HEK293 (cell line): Measurements from ENCODE around the gene TBC1D14.

Source experiments
- CTCF ChIA-PET: fragments of 350-600 bp; formaldehyde crosslinking; extraction: SDS; loops from one replicate; lab custom pipeline; 2021; ENCODE audit warnings: antibody characterized with exemption; lab: Yijun Ruan, JAX
- POLR2A ChIA-PET: fragments of 300-600 bp; formaldehyde crosslinking; extraction: SDS; loops from one replicate; lab custom pipeline; 2020; ENCODE audit warnings: antibody characterized with exemption, inconsistent platforms; lab: Yijun Ruan, JAX
- H3K27ac ChIP-seq: fragments of 200-500 bp; sonication (Bioruptor generic); 2 replicates; pipeline ENCODE4 v1.5.1; 2014; ENCODE audit warnings: low read depth, low read length, control low read depth, inconsistent platforms; ENCODE audit errors: extremely low read depth
- H3K36me3 ChIP-seq, 2 experiments: fragments of 200-500 bp in 1 of 2; sonication (Bioruptor generic) in 1 of 2; 1 replicate in 1 of 2; 2 replicates in 1 of 2; pipeline ENCODE4 v1.5.1; 2014 to 2017; ENCODE audit warnings: inconsistent platforms in 2 of 2, low read length in 2 of 2; ENCODE audit not compliant: control insufficient read depth in 2 of 2, insufficient read depth in 1 of 2
- H3K4me1 ChIP-seq: fragments of 200-500 bp; sonication (Bioruptor generic); 2 replicates; pipeline ENCODE4 v1.5.1; 2014; ENCODE audit warnings: mild to moderate bottlenecking, low read length, inconsistent platforms; ENCODE audit not compliant: control insufficient read depth, insufficient read depth
- H3K4me3 ChIP-seq: 2 replicates; pipeline ENCODE4 v1.5.1; 2011; ENCODE audit warnings: low read depth, mild to moderate bottlenecking, control low read depth, low read length, moderate library complexity
- H3K9me3 ChIP-seq: fragments of 200-500 bp; sonication (Bioruptor generic); 2 replicates; pipeline ENCODE4 v1.5.1; 2014; ENCODE audit warnings: low read depth, low read length, inconsistent platforms; ENCODE audit not compliant: control insufficient read depth, insufficient read depth
- HOXC10 ChIP-seq: sonication (generic); formaldehyde crosslinking; IDR thresholded peaks from 2 replicates; pipeline ENCODE4 v1.8.1; 2023; ENCODE audit warnings: mild to moderate bottlenecking, missing genetic modification reagents
- MYNN ChIP-seq: fragments of 450-650 bp; formaldehyde crosslinking; IDR thresholded peaks from 2 replicates; pipeline ENCODE4 v1.5.1; 2016; ENCODE audit warnings: missing biosample characterization, missing genetic modification characterization, borderline replicate concordance
- OSR2 ChIP-seq: fragments of 450-650 bp; formaldehyde crosslinking; IDR thresholded peaks from 2 replicates; pipeline ENCODE4 v1.5.1; 2016; ENCODE audit warnings: missing biosample characterization, missing genetic modification characterization
- SETDB1 ChIP-seq: IDR thresholded peaks from one replicate; pipeline ENCODE4 v1.6.1; 2017; ENCODE audit warnings: mild to moderate bottlenecking, low read length, moderate library complexity, mixed read lengths; ENCODE audit not compliant: insufficient read length
- SP2 ChIP-seq: fragments of 450-650 bp; formaldehyde crosslinking; IDR thresholded peaks from 2 replicates; pipeline ENCODE4 v1.5.1; 2016; ENCODE audit warnings: missing biosample characterization, missing genetic modification characterization
- ZEB2 ChIP-seq: fragments of 450-650 bp; formaldehyde crosslinking; IDR thresholded peaks from 2 replicates; pipeline ENCODE4 v1.5.1; 2016; ENCODE audit warnings: missing biosample characterization, missing genetic modification characterization
- ZFP3 ChIP-seq: fragments of 450-650 bp; formaldehyde crosslinking; IDR thresholded peaks from 2 replicates; pipeline ENCODE4 v1.5.1; 2016; ENCODE audit warnings: low read depth, missing biosample characterization, missing genetic modification characterization
- ZNF10 ChIP-seq: fragments of 450-650 bp; formaldehyde crosslinking; IDR thresholded peaks from 2 replicates; pipeline ENCODE4 v1.5.1; 2017; ENCODE audit warnings: missing biosample characterization, missing genetic modification characterization
- ZNF184 ChIP-seq: fragments of 450-650 bp; IDR thresholded peaks from 2 replicates; pipeline ENCODE4 v1.5.1; 2018; ENCODE audit warnings: missing biosample characterization, mild to moderate bottlenecking, missing genetic modification characterization
- ZNF202 ChIP-seq: fragments of 450-650 bp; formaldehyde crosslinking; IDR thresholded peaks from 2 replicates; pipeline ENCODE4 v1.5.1; 2016; ENCODE audit warnings: missing biosample characterization, missing genetic modification characterization, borderline replicate concordance
- ZNF558 ChIP-seq: fragments of 450-650 bp; formaldehyde crosslinking; IDR thresholded peaks from 2 replicates; pipeline ENCODE4 v1.5.1; 2016; ENCODE audit warnings: missing biosample characterization, missing genetic modification characterization
- ZNF701 ChIP-seq: fragments of 450-650 bp; formaldehyde crosslinking; IDR thresholded peaks from 2 replicates; pipeline ENCODE4 v1.5.1; 2016; ENCODE audit warnings: missing biosample characterization, missing genetic modification characterization
- TF ChIP-seq, protein P1 (sequence below): fragments of 450-650 bp; formaldehyde crosslinking; IDR thresholded peaks from 2 replicates; pipeline ENCODE4 v1.5.1; 2016; ENCODE audit warnings: missing biosample characterization, missing genetic modification characterization
- TF ChIP-seq, protein P2 (sequence below): fragments of 450-650 bp; formaldehyde crosslinking; IDR thresholded peaks from 2 replicates; pipeline ENCODE4 v1.5.1; 2016; ENCODE audit warnings: missing biosample characterization, missing genetic modification characterization
- TF ChIP-seq, protein P3 (sequence below): fragments of 450-650 bp; IDR thresholded peaks from 2 replicates; pipeline ENCODE4 v1.5.1; 2018; ENCODE audit warnings: missing biosample characterization, mild to moderate bottlenecking, missing genetic modification characterization
- TF ChIP-seq, protein P4 (sequence below): fragments of 450-650 bp; formaldehyde crosslinking; IDR thresholded peaks from 2 replicates; pipeline ENCODE4 v1.5.1; 2017; ENCODE audit warnings: missing biosample characterization, missing genetic modification characterization
- TF ChIP-seq, protein P5 (sequence below): fragments of 450-650 bp; formaldehyde crosslinking; IDR thresholded peaks from 2 replicates; pipeline ENCODE4 v1.5.1; 2016; ENCODE audit warnings: missing biosample characterization, missing genetic modification characterization
- TF ChIP-seq, protein P6 (sequence below): fragments of 450-650 bp; formaldehyde crosslinking; IDR thresholded peaks from 2 replicates; pipeline ENCODE4 v1.5.0; 2017; ENCODE audit warnings: missing biosample characterization, missing genetic modification characterization, borderline replicate concordance
- TF ChIP-seq, protein P7 (sequence below): fragments of 450-650 bp; formaldehyde crosslinking; IDR thresholded peaks from 2 replicates; pipeline ENCODE4 v1.5.1; 2016; ENCODE audit warnings: missing biosample characterization, missing genetic modification characterization

TBC1D14 gene

DNA sequence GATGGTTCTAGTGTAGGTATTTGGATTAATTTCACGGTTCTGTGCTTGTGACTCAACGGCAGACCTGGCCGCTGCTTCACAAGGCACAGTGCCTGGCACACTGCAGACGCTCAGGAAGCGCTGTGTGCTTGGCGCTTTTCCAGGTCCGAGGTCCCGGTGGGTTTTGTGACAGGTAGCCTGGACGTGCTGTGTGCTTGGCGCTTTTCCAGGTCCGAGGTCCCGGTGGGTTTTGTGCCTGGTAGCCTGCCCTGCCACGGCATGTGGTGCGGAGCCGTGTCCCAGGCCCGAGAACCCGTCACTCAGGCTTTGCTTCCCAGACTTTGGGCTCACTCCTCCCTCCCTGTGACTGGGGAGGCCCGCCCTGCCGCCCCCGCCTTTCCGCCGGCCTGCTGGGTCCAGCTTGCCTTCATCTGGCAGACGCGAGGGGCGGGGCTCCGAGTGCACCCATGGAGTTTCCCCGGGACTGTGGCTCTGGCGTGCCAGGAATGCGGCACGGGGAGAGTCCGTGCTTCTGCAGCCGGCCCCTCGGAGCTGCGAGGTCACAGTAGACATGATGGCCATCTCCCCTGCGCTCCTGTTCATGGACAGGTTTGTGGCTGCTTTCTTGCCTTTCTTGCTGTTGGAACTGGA, 44.2 kb downstream of the TBC1D14 start:
- no peaks in the 10 kb centered on the region for H3K36me3 ChIP-seq
- H3K27ac ChIP-seq = no peak overlapping the region
- no peak for TF ChIP-seq SETDB1
- no peak for TF ChIP-seq SP2 (tag by site-specific recombination)
- TF ChIP-seq, protein P1, sequence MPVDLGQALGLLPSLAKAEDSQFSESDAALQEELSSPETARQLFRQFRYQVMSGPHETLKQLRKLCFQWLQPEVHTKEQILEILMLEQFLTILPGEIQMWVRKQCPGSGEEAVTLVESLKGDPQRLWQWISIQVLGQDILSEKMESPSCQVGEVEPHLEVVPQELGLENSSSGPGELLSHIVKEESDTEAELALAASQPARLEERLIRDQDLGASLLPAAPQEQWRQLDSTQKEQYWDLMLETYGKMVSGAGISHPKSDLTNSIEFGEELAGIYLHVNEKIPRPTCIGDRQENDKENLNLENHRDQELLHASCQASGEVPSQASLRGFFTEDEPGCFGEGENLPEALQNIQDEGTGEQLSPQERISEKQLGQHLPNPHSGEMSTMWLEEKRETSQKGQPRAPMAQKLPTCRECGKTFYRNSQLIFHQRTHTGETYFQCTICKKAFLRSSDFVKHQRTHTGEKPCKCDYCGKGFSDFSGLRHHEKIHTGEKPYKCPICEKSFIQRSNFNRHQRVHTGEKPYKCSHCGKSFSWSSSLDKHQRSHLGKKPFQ = no peak
- TF ChIP-seq, protein P2, sequence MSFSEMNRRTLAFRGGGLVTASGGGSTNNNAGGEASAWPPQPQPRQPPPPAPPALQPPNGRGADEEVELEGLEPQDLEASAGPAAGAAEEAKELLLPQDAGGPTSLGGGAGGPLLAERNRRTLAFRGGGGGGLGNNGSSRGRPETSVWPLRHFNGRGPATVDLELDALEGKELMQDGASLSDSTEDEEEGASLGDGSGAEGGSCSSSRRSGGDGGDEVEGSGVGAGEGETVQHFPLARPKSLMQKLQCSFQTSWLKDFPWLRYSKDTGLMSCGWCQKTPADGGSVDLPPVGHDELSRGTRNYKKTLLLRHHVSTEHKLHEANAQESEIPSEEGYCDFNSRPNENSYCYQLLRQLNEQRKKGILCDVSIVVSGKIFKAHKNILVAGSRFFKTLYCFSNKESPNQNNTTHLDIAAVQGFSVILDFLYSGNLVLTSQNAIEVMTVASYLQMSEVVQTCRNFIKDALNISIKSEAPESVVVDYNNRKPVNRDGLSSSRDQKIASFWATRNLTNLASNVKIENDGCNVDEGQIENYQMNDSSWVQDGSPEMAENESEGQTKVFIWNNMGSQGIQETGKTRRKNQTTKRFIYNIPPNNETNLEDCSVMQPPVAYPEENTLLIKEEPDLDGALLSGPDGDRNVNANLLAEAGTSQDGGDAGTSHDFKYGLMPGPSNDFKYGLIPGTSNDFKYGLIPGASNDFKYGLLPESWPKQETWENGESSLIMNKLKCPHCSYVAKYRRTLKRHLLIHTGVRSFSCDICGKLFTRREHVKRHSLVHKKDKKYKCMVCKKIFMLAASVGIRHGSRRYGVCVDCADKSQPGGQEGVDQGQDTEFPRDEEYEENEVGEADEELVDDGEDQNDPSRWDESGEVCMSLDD (tag by site-specific recombination) = no peak
- no peak for TF ChIP-seq ZEB2 (tag by site-specific recombination)
- no peak for TF ChIP-seq MYNN (tag by site-specific recombination)
- TF ChIP-seq, protein P3, sequence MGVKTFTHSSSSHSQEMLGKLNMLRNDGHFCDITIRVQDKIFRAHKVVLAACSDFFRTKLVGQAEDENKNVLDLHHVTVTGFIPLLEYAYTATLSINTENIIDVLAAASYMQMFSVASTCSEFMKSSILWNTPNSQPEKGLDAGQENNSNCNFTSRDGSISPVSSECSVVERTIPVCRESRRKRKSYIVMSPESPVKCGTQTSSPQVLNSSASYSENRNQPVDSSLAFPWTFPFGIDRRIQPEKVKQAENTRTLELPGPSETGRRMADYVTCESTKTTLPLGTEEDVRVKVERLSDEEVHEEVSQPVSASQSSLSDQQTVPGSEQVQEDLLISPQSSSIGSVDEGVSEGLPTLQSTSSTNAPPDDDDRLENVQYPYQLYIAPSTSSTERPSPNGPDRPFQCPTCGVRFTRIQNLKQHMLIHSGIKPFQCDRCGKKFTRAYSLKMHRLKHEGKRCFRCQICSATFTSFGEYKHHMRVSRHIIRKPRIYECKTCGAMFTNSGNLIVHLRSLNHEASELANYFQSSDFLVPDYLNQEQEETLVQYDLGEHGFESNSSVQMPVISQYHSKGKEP = no peak
- no peak for TF ChIP-seq ZFP3
- POLR2A ChIA-PET = no interaction called here
- no peak overlapping the region for H3K4me3 ChIP-seq
- H3K9me3 ChIP-seq = no peaks in the 10 kb centered on the region
- no peaks in the 10 kb centered on the region for H3K4me1 ChIP-seq
- CTCF ChIA-PET = no interaction called here

DNA sequence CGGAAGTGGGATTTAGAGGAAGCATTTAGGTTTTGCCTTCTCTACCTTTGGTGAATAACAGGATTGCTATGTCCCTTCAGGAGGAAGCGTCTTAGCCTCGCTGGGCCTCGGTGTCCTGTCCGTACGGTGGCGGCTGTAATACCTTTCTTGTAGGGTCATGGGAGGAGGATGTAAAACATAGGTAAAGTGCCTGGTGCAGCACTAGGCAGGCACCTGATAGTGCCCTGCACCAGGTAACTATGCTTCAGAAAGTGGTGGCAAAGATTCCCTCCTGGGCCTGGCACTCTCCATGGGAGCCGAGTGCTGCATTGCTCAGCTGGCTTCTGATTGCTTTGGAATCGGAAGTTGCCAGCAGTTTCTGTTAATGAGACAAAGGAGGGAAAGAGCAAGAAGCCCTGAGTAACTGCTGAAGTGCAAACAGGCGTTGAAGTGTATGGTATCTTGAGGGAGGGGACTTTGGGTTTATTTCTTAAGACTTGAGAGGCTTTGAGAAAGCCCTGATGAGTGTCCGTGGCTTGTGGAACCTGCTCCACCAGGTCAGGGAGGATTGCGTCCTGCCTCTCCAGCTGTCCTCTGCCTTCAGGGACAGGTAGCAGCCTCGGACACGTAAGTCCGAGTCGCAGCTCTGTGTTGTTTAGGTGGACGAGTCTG, 45.8 kb downstream of the TBC1D14 start:
- Histone ChIP-seq H3K9me3 (no peaks in the 10 kb centered on the region), H3K36me3 (no peaks in the 10 kb centered on the region), H3K4me1 (no peaks in the 10 kb centered on the region), H3K4me3 (no peak overlapping the region), H3K27ac (no peak overlapping the region)
- no peak for TF ChIP-seq ZNF558
- TF ChIP-seq OSR2 (tag by site-specific recombination) = no peak
- TF ChIP-seq, protein P4, sequence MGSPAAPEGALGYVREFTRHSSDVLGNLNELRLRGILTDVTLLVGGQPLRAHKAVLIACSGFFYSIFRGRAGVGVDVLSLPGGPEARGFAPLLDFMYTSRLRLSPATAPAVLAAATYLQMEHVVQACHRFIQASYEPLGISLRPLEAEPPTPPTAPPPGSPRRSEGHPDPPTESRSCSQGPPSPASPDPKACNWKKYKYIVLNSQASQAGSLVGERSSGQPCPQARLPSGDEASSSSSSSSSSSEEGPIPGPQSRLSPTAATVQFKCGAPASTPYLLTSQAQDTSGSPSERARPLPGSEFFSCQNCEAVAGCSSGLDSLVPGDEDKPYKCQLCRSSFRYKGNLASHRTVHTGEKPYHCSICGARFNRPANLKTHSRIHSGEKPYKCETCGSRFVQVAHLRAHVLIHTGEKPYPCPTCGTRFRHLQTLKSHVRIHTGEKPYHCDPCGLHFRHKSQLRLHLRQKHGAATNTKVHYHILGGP (tag by site-specific recombination) = no peak
- ChIA-PET CTCF (interaction anchor here (0.6 to 1.1 kb wide), 2 partner anchors 47 to 146 kb away, joined by 3 to 4 read pairs; no protein-coding TSS in a partner anchor), POLR2A (no interaction called here)

DNA sequence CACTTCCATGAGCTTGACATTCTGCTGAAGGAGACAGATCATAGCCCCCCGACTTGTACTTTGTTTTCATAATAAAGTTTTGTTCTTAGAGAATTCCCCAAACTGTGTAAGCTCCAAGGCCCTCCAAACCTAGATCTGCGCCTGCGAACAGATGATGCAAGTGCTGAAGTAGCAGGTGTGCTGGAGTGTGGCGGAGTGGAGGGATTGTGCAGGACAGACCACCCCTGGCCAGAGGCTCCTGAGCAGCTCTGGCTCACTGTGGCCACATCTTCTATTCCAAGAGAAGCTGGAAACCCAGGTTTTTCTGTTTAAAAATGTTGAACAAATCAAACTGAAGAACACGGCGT, 46.4 kb downstream of the TBC1D14 start:
- Histone ChIP-seq H3K4me1 (no peaks in the 10 kb centered on the region), H3K9me3 (no peaks in the 10 kb centered on the region), H3K4me3 (no peak overlapping the region), H3K36me3 (no peaks in the 10 kb centered on the region), H3K27ac (no peak overlapping the region)
- CTCF ChIA-PET = interaction anchor here (0.6 to 1.1 kb wide), 2 partner anchors 48 to 146 kb away, joined by 3 to 4 read pairs; no protein-coding TSS in a partner anchor
- POLR2A ChIA-PET = no interaction called here
- no peak for TF ChIP-seq ZNF10 (tag by site-specific recombination)
- TF ChIP-seq HOXC10 (CRISPR knock-in tag) = no peak
- TF ChIP-seq, protein P5, sequence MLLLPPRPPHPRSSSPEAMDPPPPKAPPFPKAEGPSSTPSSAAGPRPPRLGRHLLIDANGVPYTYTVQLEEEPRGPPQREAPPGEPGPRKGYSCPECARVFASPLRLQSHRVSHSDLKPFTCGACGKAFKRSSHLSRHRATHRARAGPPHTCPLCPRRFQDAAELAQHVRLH = no peak
- TF ChIP-seq ZNF701 (tag by site-specific recombination) = no peak
- TF ChIP-seq ZNF184 (tag by site-specific recombination) = no peak
- TF ChIP-seq, protein P6, sequence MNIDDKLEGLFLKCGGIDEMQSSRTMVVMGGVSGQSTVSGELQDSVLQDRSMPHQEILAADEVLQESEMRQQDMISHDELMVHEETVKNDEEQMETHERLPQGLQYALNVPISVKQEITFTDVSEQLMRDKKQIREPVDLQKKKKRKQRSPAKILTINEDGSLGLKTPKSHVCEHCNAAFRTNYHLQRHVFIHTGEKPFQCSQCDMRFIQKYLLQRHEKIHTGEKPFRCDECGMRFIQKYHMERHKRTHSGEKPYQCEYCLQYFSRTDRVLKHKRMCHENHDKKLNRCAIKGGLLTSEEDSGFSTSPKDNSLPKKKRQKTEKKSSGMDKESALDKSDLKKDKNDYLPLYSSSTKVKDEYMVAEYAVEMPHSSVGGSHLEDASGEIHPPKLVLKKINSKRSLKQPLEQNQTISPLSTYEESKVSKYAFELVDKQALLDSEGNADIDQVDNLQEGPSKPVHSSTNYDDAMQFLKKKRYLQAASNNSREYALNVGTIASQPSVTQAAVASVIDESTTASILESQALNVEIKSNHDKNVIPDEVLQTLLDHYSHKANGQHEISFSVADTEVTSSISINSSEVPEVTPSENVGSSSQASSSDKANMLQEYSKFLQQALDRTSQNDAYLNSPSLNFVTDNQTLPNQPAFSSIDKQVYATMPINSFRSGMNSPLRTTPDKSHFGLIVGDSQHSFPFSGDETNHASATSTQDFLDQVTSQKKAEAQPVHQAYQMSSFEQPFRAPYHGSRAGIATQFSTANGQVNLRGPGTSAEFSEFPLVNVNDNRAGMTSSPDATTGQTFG (tag by site-specific recombination) = no peak
- no peak for TF ChIP-seq ZNF202 (tag by site-specific recombination)
- TF ChIP-seq, protein P7, sequence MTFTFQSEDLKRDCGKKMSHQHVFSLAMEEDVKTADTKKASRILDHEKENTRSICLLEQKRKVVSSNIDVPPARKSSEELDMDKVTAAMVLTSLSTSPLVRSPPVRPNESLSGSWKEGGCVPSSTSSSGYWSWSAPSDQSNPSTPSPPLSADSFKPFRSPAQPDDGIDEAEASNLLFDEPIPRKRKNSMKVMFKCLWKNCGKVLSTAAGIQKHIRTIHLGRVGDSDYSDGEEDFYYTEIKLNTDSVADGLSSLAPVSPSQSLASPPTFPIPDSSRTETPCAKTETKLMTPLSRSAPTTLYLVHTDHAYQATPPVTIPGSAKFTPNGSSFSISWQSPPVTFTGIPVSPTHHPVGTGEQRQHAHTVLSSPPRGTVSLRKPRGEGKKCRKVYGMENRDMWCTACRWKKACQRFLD (tag by site-specific recombination) = no peak
